Germinal center (tissue), 1 donor: ENCODE measurements around the gene IQCE.

ENCODE experiments used
- DNase-seq: peaks from one replicate; pipeline ENCODE4 v3.0.0; 2012; ENCODE audit warnings: mixed read lengths, low spot score

The IQCE gene

DNA sequence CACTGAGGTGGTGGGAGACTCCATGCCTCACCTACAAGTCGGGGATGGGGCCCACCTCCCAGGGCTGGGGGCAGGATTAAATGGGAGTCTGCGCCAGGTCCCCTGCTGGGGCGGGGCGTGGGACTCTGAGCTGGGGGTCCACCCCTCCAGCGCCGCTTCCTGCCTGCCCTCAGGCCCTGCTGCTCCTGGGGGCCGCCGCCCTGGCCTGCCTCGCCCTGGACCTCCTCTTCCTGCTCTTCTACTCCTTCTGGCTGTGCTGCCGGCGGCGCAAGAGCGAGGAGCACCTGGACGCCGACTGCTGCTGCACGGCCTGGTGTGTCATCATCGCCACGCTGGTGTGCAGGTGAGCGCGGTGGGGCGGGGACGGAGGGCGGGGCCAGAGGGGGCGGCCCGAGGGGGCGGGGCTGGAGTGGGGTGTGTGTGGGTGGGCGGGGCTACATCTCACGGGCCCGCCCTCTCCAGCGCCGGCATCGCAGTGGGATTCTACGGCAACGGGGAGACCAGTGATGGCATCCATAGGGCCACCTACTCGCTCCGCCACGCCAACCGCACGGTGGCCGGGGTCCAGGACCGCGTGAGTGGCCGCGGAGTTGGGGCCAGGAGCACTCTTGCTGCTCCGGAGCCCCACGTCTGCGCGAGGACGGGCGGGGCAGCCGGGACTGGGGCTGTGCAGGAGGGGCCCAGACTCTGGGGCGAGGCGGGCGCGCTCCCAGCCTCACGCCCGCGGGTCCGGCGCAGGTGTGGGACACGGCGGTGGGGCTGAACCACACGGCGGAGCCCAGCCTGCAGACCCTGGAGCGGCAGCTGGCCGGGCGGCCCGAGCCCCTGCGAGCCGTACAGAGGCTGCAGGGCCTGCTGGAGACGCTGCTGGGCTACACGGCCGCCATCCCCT, 88.1 kb downstream of the IQCE start:
- no peak for DNase-seq

DNA sequence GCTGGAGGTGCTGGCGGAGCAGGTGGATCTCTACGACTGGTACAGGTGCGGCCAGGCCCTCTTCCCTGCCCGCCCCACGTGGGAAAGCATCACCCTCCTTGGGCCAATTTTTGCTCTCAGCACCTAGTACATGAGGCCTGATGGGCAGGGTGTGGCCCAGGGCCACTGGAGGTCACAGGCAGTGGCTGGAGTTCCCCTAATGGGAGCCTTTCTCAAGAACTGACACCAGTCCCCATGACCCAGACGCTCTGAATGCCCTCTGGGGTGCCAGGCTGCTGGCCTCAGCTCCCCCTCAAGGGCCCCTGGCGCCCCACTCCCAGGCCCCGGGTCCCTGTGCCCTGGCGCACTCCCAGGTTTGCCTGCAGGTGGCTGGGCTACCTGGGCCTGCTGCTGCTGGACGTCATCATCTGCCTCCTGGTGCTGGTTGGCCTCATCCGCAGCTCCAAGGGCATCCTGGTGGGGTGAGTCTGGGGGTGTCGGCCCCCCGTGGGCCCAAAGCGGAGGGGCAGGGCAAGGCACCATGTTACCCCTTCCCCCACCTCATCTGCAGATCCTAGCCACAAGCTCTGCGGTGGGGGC, 88.9 kb downstream of the IQCE start:
- no peak for DNase-seq

DNA sequence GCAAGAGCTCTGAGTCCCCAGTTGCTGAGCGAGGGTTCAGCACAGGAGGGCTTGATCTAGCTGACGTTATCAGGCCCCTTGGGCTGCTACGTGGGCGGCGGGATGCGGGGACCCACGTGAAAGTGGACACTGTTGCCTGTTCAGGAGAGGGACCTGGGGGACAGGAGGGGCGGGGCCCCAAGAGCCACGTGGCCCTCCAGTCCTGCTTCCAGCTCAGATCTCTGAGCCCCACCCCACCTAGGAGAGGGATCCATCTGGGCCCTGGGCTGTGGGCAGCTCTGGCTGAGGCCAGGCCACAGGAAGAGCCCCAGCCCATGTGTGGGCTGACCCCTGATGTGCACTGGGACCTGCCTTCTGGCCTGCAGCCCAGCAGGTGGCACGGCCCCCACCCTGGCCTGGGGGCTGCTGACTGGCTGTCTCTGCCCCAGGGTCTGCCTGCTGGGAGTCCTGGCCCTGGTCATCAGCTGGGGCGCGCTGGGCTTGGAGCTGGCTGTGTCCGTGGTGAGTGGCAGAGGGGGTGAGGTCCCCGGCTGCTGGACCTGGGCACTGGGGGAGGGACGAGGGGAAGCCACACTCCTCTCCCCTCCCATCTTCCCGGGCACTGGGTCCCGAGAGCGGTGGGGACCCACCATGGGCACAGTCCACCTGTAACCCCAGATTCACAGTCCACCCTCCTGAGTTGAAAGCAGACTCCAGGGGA, 90.5 kb downstream of the IQCE start:
- DNase-seq = no peak

DNA sequence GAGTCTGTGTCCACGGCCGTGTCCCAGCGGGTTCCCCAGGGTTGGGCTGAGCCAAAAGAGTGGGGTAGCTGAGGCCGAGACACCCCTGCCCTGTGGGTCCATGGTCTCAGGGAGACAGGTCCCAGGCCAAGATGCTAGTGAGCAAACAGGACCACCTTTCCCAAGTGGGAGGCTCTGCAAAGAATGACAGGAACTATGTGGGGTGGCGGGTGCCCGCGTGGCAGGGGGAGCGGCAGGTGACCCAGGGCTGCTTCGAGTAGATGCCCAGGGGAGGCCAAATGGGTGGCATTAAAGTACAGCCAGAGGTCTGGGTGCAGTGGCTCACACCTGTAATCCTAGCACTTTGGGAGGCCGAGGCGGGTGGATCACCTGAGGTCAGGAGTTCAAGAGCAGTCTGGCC, 91.2 kb downstream of the IQCE start:
- DNase-seq = no peak

DNA sequence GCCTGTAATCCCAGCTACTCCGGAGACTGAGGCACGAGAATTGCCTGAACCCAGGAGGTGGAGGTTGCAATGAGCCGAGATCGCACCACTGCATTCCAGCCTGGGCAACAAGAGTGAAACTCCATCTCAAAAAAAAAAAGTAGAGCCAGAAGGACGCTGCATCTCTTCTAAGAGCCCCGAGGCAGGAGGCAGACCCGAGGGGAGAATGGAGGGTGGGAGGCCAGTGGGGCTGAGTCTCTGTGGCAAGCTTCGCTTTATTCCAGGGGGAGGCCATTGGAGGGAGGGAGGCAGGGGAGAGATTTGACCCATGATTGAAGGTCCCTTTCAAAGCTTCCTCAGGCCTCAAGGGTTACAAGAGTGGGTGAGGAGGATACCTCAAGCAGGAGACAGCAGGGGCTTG, 91.7 kb downstream of the IQCE start:
- DNase-seq = no peak

DNA sequence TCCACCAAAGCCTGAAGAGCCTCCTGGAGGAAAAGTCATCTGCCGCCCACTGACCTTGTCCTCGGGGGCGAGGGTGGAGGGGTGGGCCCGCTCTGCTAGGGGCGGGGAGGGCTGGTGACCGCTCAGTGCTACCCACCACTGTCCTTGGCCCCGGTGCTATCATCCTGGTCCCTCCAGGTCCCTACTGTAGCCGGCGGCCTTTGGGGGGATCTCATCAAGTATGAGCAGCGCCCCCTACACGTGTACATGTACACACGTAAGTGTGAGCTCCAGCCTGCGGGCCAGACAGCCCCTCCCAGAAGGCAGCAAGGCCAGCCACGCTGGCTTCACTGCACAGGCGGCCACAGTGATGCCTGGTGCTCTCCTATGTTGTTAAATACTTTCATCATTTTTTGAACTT, 92.6 kb downstream of the IQCE start:
- no peak for DNase-seq

DNA sequence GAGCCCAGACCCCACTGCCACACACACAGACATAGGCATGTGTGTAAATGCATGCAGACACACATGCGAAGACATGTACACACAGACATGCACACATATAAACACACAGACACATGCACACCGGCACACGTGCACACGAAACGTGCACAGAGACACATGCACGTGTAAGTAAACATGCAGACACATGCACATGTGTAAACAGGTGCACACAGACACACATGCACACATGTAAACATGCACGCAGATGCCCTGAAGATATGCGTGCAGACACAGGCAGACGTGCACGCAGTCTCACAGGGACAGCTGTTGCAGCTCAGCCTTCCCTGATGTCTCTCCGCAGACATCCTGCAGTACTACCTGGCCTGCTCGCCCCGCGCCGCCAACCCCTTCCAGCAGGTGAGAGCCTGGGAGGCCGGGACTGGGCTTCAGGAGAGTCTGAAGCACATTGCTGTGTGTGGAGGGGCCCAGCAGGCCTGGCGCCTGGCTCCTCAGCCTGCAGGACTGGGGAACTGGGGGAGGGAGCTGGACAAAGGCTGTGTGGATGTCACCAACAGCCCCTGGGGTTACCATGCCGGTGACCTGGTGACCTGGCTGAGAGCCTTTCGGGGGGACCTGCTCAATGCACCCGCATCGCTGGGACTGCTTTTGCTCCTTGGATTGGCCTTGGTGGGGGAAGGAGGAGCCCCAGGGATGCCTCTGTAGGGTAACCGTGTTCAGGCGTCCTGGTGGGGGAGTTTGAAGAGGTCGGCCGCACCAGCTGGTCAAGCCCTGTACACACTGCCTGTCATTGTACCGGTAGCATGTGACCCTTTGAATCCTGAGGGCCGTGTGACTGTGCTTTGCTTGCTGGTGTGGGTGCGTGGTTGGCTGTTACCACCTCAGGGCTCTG, 93.3 kb downstream of the IQCE start:
- no peak for DNase-seq

DNA sequence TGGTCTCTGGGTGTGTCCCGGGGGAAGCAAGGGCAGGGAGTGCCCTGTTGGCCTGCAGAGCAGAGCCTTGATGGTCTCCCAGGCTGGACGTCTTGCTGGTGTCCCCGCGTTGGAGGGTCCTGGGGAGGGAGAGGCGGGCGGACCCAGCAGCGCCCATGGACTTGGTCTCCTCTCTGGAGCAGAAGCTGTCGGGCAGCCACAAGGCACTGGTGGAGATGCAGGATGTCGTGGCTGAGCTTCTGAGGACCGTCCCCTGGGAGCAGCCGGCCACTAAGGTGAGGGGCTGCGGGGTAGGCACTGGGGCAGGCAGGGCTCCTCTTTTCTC, 93.9 kb downstream of the IQCE start:
- DNase-seq = no peak

DNA sequence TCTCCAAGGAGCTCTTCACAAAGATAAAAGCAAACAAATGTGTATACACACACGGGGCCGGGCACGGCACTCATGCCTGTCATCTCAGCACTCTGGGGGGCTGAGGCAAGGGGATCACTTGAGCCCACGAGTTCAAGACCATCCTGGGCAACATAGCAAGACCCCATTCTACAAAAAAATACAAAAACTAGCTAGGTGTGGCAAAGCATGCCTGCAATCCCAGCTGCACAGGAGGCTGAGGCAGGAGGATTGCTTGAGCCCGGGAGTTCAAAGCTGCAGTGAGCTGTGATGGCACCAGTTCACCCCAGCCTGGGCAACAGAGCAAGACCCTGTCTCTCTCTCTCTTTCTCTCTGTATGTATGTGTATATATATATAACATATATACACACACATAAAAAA, 95.3 kb downstream of the IQCE start:
- no peak for DNase-seq

DNA sequence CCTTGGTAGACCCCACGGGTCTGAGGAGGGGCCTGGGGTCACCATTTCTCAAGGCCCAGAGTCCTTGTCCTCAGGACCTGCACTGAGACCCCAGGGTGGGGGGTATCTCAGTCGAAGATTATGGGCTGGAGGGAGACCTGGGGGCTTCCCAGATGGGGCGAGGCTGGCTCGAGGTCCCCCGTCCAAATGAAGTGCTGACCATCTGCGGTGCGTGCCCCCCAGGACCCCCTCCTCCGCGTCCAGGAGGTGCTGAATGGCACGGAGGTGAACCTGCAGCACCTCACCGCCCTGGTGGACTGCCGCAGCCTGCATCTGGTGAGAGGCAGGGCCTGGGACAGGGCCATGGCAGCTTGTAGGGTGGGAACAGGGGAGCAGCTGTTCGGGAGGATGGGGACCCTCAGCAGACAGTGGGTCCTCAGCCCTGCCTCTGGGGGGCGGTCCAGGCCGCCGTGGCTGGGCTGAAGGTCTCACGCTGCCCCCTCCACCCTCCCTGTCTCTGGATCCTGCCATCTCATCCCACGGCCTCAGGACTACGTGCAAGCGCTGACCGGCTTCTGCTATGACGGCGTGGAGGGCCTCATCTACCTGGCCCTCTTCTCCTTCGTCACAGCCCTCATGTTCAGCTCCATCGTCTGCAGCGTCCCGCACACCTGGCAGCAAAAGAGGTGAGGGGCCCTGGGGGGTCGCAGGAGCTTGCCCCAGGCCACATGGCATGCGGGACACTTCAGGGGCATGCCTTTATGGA, 97.3 kb downstream of the IQCE start:
- no peak for DNase-seq

DNA sequence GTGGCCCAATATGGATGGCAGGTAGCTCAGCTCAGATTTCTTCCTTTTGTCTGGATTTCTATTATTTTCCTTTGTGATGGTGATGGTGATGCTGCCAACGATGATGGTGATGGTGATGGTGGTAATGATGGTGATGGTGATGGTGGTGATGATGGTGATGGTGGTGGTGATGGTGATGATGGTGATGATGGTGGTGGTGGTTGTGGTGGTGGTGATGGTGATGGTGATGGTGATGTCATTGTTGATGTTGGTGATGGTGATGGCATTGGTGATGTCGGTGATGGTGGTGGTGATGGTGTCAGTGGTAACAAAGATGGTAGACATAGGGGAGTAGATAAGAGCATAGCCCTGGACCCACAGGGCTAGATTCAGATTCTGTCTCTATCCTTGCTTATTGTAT, 98.4 kb downstream of the IQCE start:
- no peak for DNase-seq

DNA sequence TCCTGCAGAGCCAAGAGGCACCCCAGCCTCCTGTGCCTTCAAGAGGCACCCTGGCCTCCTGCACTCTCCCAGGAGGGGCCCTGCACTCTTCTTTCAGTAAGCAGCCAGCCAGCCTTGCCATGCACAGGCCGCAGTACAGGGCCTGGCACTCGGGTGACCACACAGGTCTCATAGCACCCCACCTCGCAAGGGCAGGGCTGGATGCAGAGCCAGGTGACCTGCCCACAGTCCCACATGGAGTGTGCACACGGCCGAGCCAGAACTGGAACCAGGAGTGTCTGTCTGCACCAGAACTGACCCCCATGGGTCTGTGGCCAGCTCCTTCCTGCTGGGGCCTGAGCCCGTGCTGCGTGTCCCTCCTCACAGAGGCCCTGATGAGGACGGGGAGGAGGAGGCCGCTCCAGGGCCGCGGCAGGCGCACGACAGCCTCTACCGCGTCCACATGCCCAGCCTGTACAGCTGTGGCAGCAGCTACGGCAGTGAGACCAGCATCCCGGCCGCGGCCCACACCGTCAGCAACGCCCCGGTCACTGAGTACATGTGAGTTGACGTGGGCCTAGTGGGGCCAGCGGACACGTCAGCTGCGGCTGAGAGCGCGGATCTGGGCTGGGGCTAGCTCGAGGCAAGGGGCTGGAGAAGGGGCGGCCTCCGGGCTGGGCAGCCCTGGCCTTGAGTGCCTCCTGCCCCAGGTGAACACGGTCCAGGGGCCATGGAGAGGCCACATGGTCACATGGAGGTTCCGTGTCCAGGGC, 99.3 kb downstream of the IQCE start:
- no peak for DNase-seq

DNA sequence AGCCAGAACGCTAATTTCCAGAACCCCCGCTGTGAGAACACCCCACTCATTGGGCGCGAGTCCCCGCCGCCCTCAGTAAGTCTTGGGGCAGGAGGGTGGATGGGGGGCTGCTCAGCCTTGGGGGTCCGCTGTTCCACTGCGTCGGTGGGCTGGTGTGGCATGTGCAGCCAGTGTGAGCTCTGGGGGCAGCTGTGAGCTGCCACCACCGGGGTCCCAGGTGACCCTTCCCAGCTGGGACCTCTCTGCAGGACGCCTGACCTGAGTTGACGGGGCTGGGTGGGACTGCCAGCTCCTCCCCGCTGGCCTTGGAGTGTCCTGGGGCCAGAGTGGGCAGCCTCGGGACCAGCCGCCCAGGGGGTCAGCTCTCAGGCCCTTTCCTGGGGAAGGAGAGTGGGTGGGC, 100.2 kb downstream of the IQCE start:
- no peak for DNase-seq

DNA sequence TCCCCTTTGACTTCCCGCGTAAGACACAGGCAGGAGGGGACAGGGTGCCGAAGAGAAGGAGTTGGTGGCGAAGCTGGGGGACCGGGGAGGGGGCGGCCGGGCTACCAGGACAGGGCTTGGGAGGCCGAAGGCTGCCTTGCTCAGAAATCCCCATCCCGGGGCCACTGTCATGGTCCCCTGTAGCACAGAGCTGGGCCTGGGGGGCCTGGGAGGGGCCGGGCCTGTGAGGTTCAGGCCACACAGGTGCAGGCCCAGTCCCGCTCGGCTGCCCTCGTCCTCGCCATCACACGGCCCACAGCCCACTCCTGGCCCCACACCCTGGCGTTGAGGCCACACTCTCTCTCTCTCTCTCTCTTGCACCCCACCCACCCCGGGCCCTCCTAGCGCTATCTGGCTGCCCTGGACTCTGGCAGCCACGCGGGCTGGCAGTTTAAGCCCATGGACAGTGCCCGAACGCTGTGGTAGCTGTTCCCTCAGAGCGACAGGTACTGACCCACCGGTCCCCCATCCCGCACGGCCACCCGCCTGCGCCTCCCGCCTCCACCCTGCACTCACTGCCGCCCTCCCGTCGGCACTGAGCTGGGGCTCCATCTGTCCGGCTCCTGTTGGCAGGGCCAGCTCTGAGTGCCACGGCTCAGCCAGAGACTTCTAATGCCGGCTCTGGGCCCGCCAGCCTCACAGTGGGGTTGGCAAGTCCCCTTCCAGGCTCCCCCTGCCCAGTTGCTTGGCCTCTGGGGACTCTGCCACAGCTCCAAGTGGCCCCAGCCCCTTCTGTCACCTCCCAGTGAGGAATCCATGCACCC, 101.0 kb downstream of the IQCE start:
- DNase-seq = no peak

DNA sequence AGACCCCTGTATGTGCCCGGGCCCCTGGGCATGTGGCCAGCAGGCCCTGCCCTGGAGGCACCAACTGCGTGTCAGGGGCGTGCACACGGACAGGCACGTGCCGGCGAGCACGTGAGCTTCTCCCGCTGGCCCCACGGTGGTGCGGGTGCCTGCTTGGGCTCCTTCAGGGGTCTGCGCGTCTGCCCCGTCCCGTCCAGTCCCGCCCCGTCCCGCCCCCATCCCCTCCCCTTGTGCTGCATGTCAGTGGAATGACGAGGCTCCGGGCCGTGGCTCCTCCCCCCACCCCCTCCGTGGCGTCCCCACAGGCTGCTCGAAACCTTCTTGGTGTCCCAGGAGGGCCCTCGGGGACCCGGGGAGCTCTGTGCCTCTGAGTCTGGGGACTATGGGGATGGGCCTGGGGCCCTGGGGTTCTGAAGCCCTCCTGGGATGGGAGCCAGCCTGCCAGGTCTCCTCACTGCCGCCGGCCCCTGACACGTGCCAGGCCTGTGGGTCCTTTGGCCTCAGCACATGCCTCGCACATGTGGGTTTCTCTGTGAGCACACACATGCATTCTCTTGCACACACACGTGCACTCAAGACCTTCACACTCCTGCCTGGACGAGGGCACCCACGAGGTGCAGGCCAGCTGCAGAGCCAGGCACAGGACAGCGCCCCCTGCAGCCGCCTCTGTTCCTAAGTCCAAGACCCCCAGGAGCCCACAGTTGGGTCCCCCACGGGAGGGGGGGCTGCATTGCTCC, 101.7 kb downstream of the IQCE start:
- no peak for DNase-seq

DNA sequence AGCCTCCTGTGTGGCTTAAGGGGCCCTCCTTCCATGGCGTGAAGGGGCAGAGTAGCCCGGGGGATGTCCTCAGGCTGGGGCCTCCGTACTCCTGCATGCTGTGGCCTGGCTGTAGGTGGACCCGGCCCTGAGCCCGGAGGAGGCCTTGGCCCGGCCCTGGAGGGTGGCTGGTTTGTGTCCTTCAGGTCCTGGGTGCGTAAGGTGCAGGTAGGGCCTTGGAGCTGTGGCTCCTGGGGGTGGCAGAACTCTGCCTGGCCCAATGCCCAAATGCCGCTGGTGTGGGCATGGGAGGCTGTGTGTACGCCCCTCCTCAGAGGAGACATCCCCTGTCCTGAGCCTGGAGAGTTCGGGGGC, 102.3 kb downstream of the IQCE start:
- no peak for DNase-seq

DNA sequence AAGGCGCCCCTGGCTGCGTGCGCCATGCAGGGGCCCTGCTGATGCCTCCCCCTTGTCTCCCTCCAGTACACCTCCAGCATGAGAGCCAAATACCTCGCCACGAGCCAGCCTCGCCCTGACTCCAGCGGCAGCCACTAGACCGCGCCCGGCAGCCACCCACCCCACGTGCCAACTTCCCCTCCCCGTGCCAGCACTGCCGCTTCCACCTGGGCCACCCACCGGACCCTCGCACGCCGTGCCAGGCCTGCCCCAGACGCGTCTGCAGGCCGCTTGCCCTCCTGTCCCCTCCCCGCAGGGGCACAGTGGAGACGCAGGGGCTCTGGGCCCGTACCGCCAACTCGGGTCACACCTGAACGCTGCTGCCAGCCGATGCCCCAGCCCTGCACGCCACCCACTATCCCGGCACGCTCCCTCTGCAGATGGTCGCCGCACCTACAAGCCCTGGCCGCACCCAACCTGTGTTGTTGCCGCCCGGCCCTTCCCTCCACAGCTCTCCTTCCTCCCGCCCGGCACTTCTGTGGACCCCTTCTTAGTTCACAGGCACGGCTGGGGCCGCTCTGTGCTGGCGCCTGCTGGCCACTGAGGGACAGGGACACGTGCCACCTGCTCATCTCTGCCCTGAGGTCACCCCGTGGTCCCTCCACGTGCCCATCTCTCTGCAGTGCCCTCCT, 103.0 kb downstream of the IQCE start:
- DNase-seq = no peak

DNA sequence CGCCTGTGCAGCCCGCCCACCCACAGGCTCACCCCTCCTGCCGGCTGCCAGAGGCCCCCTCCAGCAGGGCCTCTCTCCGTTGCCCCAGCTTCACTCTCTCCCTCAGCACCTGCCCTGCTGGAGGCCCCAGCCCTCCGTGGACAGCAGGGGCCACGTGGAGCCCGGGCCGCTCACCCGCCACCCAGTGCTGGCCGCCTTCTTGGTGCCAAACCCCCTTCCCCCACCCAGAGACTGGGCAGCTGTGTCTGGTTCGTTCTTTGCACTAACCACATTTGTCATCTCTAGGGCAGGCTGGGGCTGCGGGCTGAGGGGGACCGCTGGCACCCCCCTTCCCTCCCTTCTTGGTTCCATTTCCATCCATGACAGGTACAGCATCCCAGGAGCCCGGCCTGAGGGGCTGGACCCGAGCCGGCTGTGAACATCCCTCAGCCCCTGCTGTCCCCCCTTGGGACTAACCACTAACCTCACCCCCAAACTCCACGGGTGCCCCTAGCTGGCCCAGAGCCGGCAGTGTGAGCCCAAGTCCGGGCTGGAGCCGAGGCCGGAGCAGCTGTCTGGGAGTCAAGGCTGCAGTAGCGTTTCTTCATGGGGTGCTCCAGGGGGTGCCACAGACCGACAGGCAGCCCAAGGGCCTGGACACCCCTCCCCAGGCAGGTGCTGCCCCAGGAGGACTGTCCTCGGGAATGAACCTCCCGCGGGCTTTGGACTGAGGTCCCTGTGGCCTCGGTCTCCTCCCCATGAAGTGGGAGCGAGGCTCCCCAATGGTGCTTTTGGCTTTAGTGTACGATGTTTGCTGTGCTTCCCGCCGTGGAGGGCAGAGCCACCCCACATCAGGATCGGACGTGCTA, 103.7 kb downstream of the IQCE start:
- no peak for DNase-seq
